Motor neuron (in vitro differentiated cells): Measurements from ENCODE around the gene TSPAN19. TPM values are rescaled to one million over a fixed set of nuclear protein-coding genes. Genes with fewer than 3 reads are reported as not detected.

Source experiments
- ATAC-seq, 8 experiments: fragments of 200-7000 bp; cut with Tn5 transposase; replicated peaks in 6 of 8; 2 replicates each; pipeline ENCODE4 v1.8.0; 2021; ENCODE audit warnings: mild to moderate bottlenecking in 8 of 8, moderate library complexity in 8 of 8
- H3K27ac ChIP-seq, 2 donors: fragments of 250-450 bp; sonication (Bioruptor Pico); 2 replicates each; pipeline ENCODE4 v1.9.0; 2021; ENCODE audit warnings: antibody characterized with exemption in 2 of 2, mild to moderate bottlenecking in 2 of 2, moderate library complexity in 1 of 2
- H3K4me1 ChIP-seq, 2 donors: fragments of 250-450 bp; sonication (Bioruptor Pico); replicated peaks in 1 of 2; 2 replicates each; pipeline ENCODE4 v1.6.1; 2021; ENCODE audit warnings: antibody characterized with exemption in 2 of 2, mild to moderate bottlenecking in 2 of 2, moderate library complexity in 1 of 2
- H3K4me3 ChIP-seq, 5 donors: fragments of 250-450 bp; sonication (Bioruptor Pico); 2 replicates each; pipeline ENCODE4 v1.9.0; 2021; ENCODE audit warnings: antibody characterized with exemption in 5 of 5, mild to moderate bottlenecking in 5 of 5, moderate library complexity in 4 of 5
- WGBS, 10 experiments: fragments of 450-650 bp; shearing (Covaris generic); methylation state at CpG; one replicate each; pipeline ENCODE4 v1.0.0; 2022; 5-methylcytosine and 5-hydroxymethylcytosine counted together
- in situ Hi-C, 9 experiments: fragments of 400-800 bp; cut with MboI; loops; one replicate each; pipeline ENCODE4 v1.15.0; 2021; ENCODE audit warnings: low sequenced_read_pairs in 9 of 9, low pct_unique_long_range_greater_than_20kb in 2 of 9; ENCODE audit not compliant: unreplicated experiment in 9 of 9
- total RNA-seq, 8 experiments: library from RNA; unstranded; fragments of 300-600 nt; gene quantifications; 2 replicates each; pipeline versions ENCODE4 v1.2.3 to v1.2.4, GENCODE V29; 2022

Gene TSPAN19
- total RNA-seq, 8 experiments from 2014 or later: 0.62 to 3.1 (median 1.0) TPM; not detected in 3

GRCh38 chr12:84996759-84997158 lies 39.3 kb downstream of the TSPAN19 start:
- H3K4me3 ChIP-seq: no peak overlapping the region
- peak in 2 of 8 experiments; percentile 22 to 51 for ATAC-seq
- H3K4me1 ChIP-seq: peaks cover 4 to 14% of the 10 kb centered on the region in 2 donors
- H3K27ac ChIP-seq: no peak overlapping the region
- in situ Hi-C loops: no loop called here
- 50 to 100% (median 83%) methylated on average over 1 of the region's 1 CpG; no CpG with 5 or more reads in 3 of the 10 experiments for WGBS, 10 experiments

- 52 to 100% (median 90%) methylated on average over 1 to 2 of the region's 2 CpGs; no CpG with 5 or more reads in 1 of the 10 experiments for WGBS, 10 experiments
- no peak for ATAC-seq
- Histone ChIP-seq H3K27ac (no peak overlapping the region), H3K4me3 (no peak overlapping the region), H3K4me1 (peaks cover 4 to 14% of the 10 kb centered on the region in 2 donors)
- in situ Hi-C loops: no loop called here
These were observed 40.4 kb downstream of the TSPAN19 start for GRCh38 chr12:84995641-84996040.

DNA sequence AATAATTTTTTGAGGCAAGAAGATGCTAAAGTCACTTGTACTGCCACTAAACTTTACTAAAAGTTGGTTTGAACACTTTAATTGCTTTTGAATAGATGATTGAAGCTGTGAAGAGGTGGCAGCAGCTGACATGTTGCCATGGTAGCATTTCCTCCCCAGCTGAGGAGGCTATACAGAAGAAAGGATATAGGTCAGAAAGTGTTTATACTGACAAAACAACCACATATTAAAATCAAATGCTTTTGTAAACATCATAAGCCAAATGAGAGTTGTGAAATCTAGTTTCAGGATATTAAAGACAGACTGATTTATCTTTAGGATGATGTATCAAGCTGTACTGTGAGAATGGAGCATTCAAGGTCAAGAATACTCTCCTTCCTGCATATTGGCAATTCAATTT lies 41.7 kb downstream of the TSPAN19 start:
- H3K4me1 ChIP-seq: peaks cover 4 to 14% of the 10 kb centered on the region in 2 donors
- H3K27ac ChIP-seq: no peak overlapping the region
- in situ Hi-C loops: no loop called here
- ATAC-seq: peak in 1 of 8 experiments; percentile 47
- no peak overlapping the region for H3K4me3 ChIP-seq

GRCh38 chr12:84986586-84986985 lies 49.5 kb downstream of the TSPAN19 start:
- peak overlapping the region in 2 of 5 donors; percentile 2 to 17 for H3K4me3 ChIP-seq
- H3K4me1 ChIP-seq: peaks cover 13 to 14% of the 10 kb centered on the region in 2 donors
- WGBS, 10 experiments: 0 to 35% (median 15%) methylated on average over 1 to 3 of the region's 3 CpGs; no CpG with 5 or more reads in 1 of the 10 experiments
- in situ Hi-C loops: no loop called here
- peak; percentile 53 to 100 (median 98) for ATAC-seq
- peak overlapping the region; percentile 60 to 70 for H3K27ac ChIP-seq

- 11 to 88% (median 77%) methylated on average over 1 to 2 of the region's 2 CpGs for WGBS, 10 experiments
- Histone ChIP-seq H3K4me1 (peaks cover 13 to 14% of the 10 kb centered on the region in 2 donors), H3K4me3 (peak overlapping the region in 1 of 5 donors; percentile 17), H3K27ac (peak overlapping the region; percentile 60 to 70)
- ATAC-seq: peak in 5 of 8 experiments; percentile 26 to 66 (median 44)
- in situ Hi-C loops: no loop called here
These were observed 50.0 kb downstream of the TSPAN19 start for GRCh38 chr12:84986117-84986516.

GRCh38 chr12:84983289-84983688 lies 52.8 kb downstream of the TSPAN19 start:
- peaks cover 14 to 16% of the 10 kb centered on the region in 2 donors for H3K4me1 ChIP-seq
- no peak overlapping the region for H3K27ac ChIP-seq
- in situ Hi-C loops: no loop called here
- no peak for ATAC-seq
- 63 to 93% (median 81%) methylated on average over 1 to 3 of the region's 3 CpGs; no CpG with 5 or more reads in 2 of the 10 experiments for WGBS, 10 experiments
- no peak overlapping the region for H3K4me3 ChIP-seq

GRCh38 chr12:84982888-84983287 lies 53.2 kb downstream of the TSPAN19 start:
- H3K27ac ChIP-seq: no peak overlapping the region
- no peak for ATAC-seq
- WGBS, 10 experiments: 83 to 100% (median 100%) methylated on average over 1 of the region's 1 CpG; no CpG with 5 or more reads in 5 of the 10 experiments
- peaks cover 14 to 16% of the 10 kb centered on the region in 2 donors for H3K4me1 ChIP-seq
- in situ Hi-C loops: no loop called here
- H3K4me3 ChIP-seq: no peak overlapping the region

DNA sequence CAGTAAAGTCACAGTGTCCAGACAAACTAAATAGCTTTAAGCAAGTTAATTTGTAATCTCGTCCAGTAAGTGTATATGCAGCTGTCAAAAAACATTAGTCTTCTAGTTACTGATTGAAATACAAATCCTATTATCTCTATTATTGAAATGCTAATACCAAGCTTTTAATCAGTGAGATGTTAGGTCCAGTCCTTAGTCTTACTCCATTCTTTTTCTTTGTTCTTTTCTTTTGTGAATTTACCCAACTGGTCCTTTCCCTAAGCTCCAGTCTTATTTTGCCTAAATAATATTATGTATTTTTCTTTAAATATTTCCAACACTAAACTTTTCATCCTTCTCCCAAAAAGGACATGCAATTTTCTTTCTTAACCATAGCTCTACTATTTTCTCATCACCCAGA lies 57.2 kb downstream of the TSPAN19 start:
- no peak overlapping the region for H3K4me3 ChIP-seq
- in situ Hi-C loops: no loop called here
- H3K27ac ChIP-seq: no peak overlapping the region
- peaks cover 2 to 13% of the 10 kb centered on the region in 2 donors for H3K4me1 ChIP-seq
- WGBS, 10 experiments: 0 to 71% (median 42%) methylated on average over 1 of the region's 1 CpG; no CpG with 5 or more reads in 2 of the 10 experiments
- ATAC-seq: no peak

DNA sequence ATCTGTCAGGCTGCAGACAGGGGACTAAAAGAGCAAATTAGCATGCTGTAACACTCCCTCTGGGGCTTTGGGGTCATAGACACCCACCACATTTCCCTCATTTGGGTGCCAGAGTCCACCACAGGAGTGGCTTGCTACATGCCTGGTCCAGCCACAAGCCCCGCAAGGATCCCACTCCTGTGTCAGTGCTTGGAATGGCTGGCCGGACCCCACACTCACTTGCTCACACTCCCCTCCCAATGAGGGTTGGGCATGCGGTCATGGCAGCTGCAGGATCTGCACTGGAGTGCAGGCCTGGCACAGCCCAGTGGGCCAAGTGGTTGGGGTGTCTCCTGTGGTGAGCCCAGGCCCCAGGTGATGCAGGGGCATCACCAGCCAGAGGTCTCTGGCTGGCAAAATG lies 59.9 kb downstream of the TSPAN19 start:
- in situ Hi-C loops: no loop called here
- Histone ChIP-seq H3K27ac (no peak overlapping the region), H3K4me3 (no peak overlapping the region), H3K4me1 (peaks cover 2 to 24% of the 10 kb centered on the region in 2 donors)
- WGBS, 10 experiments: 43 to 100% (median 93%) methylated on average over 1 to 2 of the region's 3 CpGs; no CpG with 5 or more reads in 6 of the 10 experiments
- no peak for ATAC-seq

DNA sequence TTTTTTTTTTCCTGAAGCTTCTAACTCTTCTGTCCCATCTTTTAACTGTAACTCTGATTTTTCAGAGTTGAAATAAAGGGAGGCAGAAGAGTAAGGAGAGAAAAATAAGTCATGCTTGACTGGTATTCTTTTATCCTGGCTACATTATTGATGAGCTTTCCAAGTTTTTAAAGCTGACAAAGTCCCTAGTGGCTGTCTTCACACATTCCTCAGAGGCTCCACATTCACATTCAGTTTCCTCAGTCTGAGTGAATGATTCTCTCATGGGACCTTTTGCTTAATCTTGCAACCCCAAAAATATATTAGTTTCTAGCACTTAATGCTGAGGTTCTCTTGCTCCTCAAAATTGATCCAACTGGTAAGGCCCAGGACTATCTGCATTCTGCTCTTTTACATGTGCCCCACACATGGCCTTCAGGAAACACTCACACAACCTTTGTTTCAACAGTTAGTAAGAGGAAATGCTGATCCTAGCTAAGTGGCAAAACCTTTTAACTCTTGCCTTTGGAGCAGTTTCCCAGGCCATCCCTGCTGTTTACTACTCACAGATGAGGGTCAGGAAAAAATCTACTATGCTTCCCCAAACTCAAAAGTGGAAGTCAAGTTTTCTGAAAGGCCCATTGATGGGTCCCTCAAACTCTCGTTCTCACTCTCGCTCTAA lies 61.8 kb downstream of the TSPAN19 start:
- no peak overlapping the region for H3K27ac ChIP-seq
- WGBS, 10 experiments: 83 to 100% (median 96%) methylated on average over 1 to 2 of the region's 2 CpGs; no CpG with 5 or more reads in 4 of the 10 experiments
- in situ Hi-C loops: no loop called here
- peaks cover 2 to 24% of the 10 kb centered on the region in 2 donors for H3K4me1 ChIP-seq
- H3K4me3 ChIP-seq: no peak overlapping the region
- peak in 2 of 8 experiments; percentile 28 to 64 for ATAC-seq

GRCh38 chr12:84973026-84973425 lies 63.1 kb downstream of the TSPAN19 start:
- H3K27ac ChIP-seq: no peak overlapping the region
- H3K4me3 ChIP-seq: no peak overlapping the region
- H3K4me1 ChIP-seq: peaks cover 2 to 21% of the 10 kb centered on the region in 2 donors
- in situ Hi-C loops: no loop called here
- no peak for ATAC-seq

DNA sequence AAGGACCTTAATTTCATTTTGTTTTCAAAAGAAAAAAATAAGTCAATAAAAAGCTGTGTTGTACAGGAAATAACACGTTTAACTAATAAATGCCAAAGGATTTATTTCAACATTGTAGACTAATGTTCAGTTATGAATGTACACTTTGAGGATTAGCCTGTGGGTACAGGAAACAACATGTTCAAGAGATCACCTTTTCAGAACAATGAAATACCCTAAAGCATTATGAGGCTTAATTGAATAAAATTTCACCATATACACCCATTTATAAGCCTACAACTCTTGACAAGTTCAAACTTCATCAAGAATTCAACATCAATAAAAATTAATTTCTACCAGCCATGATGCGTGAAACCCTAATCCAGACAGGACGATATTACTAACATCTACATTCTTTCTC lies 66.9 kb downstream of the TSPAN19 start:
- no peak for ATAC-seq

More for the DNA sequence above, 66.9 kb downstream of the TSPAN19 start:
- peaks cover under 1 to 13% of the 10 kb centered on the region in 2 donors for H3K4me1 ChIP-seq
- in situ Hi-C loops: no loop called here
- WGBS, 10 experiments: 0 to 100% (median 86%) methylated on average over 1 to 3 of the region's 3 CpGs
- no peak overlapping the region for H3K4me3 ChIP-seq
- H3K27ac ChIP-seq: no peak overlapping the region
